Hematopoietic multipotent progenitor cell treated with erythropoietin and hydrocortisone succinate and interleukin-3 and kit ligand, for 8 days (in vitro differentiated cells): ENCODE results near the gene KLHDC1.
"Not testable (repeated sequence)": the region's sequence is repeated elsewhere in the genome, so short reads cannot be mapped to it uniquely, and the experiment has no call there.

ENCODE experiments used
- DNase-seq: peaks from one replicate; pipeline ENCODE4 v3.0.0-alpha.2; 2015

The KLHDC1 gene, protein sequence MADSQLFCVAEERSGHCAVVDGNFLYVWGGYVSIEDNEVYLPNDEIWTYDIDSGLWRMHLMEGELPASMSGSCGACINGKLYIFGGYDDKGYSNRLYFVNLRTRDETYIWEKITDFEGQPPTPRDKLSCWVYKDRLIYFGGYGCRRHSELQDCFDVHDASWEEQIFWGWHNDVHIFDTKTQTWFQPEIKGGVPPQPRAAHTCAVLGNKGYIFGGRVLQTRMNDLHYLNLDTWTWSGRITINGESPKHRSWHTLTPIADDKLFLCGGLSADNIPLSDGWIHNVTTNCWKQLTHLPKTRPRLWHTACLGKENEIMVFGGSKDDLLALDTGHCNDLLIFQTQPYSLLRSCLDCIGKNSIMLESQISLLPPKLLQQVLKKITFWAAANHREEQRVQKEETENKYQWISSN

DNA sequence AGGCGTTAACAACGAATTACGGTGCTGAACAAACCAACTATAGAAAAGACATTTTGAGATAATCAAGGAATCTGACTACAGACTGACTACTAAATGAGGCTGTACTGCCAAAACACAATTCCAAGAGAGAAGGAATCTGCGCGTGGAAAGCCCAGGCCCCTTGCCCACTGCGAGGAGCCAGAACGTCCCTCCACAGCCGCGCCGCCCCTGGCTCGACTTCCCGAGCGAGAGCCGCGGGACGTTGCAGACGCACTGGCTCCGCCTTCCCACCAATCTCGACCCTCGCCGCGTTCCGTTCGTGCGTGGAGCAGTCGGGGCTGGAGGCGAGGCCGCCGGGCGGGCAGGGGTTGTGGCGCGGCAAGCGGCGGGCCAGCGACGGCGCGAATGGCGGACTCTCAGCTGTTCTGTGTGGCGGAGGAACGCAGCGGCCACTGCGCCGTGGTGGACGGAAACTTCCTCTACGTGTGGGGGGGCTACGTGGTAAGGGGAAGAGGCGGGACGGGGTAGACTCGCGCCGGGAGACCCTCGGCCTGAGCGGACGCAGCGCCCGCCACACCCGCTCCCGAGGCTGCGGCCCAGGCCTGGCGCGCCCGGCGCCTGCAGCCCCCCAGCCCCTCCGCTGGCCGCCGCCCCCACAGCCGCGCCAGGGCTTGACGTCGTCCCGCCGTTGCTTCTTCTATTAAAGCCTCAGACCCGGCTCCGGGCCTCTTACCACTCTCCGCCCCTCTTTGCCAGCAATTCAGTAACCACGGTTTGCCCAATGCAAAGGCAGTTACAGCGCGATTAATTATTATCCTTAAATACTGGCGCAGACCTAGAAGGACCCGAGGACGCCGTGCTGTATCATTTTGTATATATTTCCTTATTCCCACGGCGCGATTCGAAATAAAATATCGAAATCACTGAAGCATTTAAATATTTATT is at the start of gene KLHDC1:
Gene KLHDC1 (plus strand): TSS at position 310 of the 924 bp plus-strand sequence. CDS start 75 bp downstream, at position 385.
- DNase-seq: peak; percentile 82

DNA sequence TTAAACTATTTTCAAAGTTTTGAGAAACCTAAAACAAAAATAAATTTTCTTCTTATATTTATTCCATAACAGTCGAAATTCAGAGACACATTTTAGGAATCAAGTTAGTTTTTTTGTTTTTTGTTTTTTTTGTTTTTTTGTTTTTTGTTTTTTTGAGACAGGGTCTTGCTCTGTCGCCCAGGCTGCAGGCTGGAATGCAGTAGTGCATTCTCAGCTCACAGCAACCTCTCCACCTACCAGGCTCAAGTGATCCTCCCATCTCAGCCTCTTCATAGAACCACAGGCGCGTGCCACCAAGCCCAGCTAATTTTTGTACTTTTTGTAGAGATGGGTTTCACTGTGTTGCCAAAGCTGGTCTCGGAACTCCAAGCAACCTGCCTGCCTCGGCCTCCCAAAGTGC is 39.4 kb upstream of the KLHDC1 start:
- no peak for DNase-seq

DNA sequence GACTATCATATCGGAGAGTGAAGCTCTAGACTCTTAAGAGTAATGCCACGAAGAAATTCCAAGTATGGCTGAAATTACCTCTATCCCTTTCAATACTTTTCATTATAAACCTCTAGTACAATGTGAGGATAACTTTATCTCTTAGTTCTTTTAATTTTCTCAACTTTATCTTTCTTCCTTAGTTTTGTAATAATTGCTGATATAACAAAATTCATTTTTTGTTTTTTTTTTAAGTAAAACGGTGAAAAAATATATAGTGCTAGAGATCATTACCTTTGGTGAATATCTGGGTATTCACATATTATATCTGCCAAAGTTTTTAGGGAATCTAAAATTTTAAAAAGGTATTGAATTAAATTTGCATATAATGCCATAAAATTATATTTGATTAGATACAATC is 38.4 kb upstream of the KLHDC1 start:
- DNase-seq: no peak

DNA sequence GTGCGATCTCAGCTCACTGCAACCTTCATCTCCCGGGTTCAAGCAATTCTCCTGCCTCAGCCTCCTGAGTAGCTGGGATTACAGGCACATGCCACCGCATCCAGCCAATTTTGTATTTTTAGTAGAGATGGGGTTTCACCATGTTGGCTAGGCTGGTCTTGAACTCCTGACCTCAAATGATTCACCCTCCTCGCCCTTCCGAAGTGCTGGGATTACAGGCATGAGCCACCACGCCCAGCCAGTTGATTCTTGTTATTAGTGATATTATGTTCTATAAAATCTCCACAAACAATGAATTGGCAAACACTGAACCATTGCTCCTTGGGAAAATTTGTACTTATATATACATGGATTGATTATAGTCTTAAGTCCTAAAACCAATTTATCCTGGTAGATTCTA is 35.4 kb upstream of the KLHDC1 start:
- not testable (repeated sequence) for DNase-seq

DNA sequence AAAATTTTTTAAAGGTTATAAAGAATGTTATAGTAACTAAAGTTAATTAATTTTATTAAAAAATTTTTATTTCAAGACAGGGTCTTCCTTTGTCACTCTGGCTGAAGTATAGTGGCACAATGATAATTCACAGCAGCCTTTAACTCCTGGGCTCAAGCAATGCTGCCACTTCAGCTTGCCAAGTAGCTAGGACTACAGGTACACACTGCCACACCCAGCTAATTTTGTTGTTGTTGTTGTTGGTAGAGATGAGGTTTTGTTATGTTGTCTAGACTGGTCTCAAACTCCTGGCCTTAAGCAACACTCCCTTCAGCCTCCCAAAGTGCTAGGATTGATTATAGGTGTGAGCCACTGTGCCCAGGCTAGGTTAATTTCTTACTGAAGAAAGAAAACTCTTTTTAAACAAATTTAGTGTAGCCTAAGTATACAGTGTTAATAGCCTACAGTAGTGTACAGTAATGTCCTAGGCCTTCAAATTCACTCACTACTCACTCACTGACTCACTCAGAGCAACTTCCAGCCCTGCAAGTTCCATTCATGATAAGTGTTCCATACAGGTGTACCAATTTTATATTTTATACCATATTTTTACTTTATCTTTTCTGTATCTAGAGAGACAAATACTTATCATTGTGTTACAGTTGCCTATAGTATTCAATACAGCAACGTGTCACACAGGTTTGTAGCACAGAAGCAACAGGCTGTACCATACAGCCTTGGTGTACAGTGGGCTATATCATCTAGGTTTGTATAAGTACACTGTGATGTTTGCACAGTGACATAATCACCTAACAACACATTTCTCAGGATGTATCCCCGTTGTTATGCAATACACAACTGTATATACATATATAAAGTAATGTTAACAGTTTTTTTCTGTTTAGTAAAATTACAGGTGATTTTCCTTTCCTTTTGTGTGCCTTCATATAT is 33.1 kb upstream of the KLHDC1 start:
- DNase-seq: no peak

DNA sequence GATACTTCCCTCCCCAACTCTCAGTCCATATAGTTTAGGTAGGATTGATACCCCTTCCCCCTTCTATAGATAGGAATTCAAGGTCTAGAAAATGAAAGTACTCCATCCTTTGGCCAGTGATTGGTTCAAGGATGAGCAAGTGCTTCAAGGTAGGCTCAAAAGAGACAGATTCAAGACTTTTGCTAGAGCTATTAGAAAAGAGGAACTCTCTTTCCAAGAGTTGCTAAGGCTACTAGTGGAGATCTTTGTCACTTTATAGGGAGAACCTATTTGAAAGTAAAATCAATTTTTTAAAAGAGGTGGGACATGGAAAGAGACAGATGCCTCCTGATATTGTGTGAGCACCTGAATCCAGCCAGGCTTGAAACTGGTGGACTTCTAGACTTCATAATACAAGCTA is 22.4 kb upstream of the KLHDC1 start:
- no peak for DNase-seq

DNA sequence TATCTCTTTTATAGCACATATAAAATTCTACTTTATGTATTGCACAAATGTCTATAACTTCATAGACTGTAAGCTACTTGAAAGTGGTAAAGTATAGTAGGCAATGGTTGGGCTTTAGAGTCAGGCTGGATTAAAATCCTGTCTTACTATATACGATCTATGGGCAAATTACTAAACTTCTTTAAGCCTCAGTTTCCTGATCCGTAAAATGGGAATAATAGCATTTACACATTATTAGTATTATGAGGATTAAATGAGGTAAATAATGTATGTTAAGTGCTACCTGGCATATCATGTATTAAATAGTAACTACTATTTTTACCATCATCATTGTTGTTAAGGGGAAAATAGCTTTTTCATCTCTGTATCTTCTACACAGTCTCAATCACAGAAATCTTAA is 19.3 kb upstream of the KLHDC1 start:
- no peak for DNase-seq

DNA sequence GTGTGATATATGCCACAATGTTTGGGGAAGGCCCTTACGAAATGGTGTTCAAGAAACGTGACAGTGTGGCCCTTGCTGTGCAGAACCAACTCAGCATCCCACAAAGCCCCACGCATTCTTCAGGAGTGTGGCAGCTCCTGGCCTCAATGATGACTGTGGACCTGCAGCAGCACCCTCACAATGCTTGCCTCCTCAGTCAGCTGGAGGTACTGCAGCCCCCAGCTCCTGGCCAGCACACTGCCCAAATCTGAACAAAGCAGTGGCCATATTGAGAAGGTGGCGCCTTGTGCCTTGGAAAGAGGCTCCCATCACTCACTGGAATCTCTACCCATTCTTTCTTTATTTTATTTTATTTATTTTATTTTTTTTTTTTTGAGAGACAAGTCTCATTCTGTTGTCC is 15.3 kb upstream of the KLHDC1 start:
- DNase-seq: no peak

DNA sequence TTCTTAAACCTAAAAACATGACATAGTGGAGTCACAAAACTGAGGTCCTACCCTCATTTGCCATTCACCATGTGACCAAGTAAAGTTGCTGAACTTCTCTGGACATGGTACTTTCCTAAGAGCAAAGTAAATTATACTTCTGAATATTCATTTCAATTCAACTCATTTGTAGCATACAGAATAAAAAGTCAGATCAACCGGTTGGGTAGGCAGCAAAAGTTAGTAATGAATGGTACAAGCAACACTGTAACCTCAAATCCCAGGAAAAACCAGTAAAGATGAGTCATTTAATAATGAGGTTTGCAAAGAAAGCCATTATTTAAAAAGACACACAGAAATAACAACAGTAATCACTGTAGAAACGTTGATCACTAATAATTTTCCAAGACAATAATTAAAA is 13.6 kb upstream of the KLHDC1 start:
- no peak for DNase-seq

DNA sequence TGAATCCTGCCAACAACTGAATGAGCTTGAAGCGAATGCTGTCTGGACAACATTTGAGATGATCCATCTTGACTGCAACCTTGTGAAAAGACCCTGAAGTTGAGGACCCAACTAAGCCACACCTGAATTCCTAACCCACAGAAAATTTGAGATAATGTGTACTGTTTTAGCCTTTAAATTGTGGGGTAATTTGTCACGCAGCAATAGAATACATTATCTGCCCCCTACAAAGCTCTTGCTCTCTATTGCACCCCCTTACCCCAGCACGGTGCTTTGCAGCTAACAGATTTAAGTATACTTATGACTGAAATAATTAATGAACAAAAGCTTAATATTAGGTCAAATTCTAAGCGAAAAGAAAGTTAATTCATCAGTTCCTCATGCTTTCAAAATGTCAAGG is 6.5 kb upstream of the KLHDC1 start:
- DNase-seq: peak; percentile 44

DNA sequence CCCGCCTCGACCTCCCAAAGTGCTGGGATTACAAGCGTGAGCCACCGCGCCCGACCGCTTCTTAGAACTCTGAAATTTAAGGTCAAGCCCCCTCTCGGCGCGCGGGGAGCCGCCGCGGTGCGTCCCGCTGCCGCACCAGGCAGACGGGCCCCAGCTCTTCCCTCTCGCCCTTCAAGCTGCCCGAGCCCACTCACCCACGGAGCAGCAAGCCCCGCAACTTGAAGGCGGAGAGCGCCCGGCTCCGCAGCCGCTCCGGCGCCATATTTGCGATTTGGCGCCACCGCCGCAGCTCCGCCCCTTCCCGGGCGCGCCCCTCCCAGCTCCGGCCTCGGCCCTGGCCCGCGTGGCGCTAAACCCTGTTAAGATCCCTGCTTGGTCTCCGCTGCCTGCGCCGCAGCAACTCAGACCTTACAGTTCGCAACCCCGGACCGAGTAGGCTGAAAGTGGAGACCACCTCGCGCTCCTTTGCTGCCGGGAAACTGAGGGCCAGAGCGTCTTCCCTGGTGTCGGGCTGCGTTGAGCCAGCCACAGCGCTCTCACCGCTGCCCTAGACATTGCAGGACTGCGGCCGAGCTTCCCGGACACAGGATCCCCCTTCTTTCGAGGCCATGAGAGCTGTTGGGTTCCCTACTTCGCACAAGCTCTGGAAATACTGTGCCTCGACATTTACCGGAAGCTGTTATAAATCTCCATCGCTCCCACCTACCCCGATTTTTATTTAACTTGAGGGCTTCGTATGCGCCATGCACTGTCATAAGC is 4.8 kb upstream of the KLHDC1 start, which contains the start of gene POLE2:
Gene POLE2 (minus strand): TSS at position 273 of the 759 bp plus-strand sequence. CDS start 11 bp downstream, at position 262.
- peak; percentile 84 for DNase-seq

DNA sequence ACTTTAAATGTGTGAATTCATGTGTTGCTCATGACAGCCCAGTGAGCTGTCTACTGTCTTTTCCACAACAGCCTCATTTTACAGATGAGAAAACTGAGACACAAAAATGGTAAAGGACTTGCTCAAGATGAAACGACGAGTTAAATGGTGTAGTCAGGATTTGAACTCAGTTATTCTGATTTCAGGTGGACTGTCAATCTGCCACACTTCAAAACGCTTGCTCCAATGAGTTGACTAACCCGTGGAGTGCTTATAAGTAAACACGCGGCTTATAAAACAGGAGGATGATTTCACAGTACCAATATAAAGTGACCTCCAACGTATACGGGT is 4.3 kb upstream of the KLHDC1 start:
- no peak for DNase-seq

DNA sequence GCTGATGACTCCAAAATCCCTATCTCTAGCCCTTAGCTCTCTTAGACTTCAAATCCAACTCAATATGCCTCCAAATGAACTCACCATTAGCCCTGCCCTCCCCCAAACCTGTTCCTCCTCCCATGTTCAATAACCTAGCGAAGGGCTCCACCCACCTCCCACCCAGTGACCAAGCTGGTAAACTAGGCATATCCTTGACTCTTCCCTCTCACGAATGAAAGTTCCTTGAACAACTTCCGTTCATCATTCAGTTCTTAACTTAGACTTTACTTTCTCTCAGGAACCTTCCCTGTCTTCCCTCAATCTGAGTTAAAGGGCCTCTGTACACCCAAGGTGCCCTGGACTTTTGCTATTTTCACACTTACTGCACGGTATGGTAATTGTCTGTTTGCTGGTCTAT is 1.9 kb upstream of the KLHDC1 start:
- peak; percentile 57 for DNase-seq

DNA sequence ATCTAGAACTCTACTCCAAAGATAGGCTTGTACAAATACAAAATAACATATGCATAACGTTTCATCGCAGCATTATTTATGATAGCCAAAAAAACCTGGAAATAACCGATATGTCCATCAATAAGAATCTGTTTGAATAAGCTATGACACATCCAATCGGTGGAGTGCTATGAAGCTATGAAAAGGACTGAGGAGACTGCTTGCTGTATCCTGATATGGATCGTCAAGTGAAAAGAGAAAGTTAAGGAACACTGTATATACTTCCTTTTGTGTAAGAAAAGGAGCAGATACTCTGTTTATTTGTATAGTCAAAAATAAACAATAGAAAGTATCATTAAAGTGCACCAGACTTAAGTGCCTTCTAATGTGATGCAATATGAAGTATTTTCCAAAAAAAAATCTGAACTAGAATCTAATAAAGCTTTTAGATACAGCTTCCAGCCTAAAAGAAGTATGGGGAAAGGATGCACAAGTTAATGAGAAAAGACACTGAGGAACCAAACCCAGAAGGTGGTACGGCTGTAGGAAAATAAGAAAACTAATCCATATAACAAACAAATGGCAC is 645 bp upstream of the KLHDC1 start:
- DNase-seq: no peak

DNA sequence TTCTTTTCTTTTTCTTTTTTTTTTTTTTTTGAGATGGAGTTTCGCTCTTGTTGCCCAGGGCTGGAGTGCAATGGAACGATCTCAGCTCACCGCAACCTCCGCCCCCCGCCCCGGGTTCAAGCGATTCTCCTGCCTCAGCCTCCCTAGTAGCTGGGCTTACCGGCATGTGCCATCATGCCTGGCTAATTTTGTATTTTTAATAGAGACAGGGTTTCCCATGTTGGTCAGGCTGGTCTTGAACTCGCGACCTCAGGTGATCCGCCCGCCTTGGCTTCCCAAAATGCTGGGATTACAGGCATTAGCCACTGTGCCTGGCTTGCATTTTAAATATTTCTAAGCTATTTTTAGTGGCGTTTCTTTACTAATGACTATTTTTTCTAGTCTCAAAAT is 810 bp downstream of the KLHDC1 start:
- not testable (repeated sequence) for DNase-seq

DNA sequence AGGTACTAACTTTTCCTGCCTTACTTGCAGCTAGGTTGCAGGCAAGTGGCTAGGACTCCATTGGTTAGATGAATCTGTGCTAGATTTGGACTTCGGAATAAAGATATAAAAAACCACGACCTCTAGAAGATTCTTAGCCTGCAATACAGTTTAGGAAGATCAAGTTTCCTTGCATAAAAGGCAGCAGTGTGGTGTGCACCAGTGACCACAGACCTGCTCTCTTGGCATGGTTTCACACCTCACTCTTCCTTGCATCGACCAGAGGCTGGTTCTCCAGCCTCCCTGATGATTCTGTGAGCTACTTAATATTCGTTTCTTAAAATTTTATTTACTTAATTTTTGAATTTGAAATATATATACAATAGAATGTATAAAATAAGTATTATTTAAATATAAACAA is 9.8 kb downstream of the KLHDC1 start:
- no peak for DNase-seq

DNA sequence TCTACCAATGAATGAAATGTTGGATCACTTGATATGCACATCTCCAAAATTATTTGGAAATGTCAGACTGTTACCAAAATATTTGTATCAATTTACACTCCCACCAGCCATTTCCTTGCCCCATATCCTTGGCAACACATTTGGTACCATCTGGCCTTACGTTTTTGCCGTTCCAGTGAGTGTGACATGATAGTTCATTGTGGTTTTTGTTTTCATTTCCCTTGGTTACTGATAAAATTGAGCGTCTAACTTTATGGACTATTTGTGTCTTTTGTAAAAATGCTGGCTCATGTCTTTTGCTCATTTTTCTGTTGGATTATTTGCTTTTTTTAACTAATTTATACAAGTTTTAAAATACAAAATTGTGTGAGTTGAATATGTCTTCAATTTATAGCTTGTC is 11.0 kb downstream of the KLHDC1 start:
- peak; percentile 92 for DNase-seq

DNA sequence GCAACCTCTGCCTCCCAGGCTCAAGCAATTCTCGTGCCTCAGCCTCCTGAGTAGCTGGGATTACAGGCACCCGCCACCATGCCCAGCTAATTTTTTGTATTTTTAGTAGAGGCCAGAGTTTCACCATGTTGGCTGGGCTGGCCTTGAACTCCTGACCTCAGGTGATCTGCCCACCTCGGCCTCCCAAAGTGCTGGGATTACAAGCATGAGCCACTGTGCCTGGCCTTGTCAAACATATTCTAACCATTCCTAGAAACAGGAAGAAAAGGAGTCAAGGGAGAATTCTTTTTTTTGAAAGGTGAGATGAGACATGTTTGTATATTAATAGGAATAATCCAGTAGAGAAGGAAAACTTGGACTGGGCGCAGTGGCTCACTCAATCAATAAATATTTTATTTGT is 11.6 kb downstream of the KLHDC1 start:
- DNase-seq: not testable (repeated sequence)

DNA sequence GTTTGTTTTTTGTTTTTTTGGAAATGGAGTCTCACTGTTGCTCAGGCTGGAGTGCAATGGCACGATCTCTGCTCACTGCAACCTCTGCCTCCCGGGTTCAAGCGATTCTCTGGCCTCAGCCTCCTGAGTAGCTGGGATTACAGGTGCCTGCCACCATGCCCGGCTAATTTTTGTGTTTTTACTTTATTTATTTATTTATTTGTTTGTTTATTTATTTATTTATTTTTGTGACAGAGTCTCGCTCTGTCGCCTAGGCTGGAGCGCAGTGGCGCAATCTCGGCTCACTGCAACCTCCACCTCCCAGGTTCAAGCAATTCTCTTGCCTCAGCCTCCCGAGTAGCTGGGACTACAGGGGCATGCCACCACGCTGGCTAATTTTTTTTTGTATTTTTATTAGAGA is 18.1 kb downstream of the KLHDC1 start:
- not testable (repeated sequence) for DNase-seq

DNA sequence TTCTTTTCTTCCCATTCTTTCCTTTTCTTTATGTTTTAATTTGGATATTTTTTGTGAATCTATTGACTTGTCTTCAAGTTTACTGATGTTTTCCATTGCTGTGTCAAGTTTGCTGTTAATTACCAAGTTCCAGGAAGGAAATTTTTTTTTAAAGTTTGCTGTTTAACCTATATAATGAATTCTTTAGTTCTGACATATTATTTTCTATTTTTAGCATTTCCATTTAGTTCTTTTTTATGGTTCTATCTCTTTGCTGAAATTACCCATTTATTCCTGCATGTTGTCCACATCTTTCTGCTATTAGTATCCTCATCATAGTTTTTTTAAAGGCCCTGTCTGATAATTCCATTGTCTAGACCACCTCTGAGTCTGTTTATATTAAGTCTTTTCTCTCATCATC is 27.8 kb downstream of the KLHDC1 start:
- no peak for DNase-seq

DNA sequence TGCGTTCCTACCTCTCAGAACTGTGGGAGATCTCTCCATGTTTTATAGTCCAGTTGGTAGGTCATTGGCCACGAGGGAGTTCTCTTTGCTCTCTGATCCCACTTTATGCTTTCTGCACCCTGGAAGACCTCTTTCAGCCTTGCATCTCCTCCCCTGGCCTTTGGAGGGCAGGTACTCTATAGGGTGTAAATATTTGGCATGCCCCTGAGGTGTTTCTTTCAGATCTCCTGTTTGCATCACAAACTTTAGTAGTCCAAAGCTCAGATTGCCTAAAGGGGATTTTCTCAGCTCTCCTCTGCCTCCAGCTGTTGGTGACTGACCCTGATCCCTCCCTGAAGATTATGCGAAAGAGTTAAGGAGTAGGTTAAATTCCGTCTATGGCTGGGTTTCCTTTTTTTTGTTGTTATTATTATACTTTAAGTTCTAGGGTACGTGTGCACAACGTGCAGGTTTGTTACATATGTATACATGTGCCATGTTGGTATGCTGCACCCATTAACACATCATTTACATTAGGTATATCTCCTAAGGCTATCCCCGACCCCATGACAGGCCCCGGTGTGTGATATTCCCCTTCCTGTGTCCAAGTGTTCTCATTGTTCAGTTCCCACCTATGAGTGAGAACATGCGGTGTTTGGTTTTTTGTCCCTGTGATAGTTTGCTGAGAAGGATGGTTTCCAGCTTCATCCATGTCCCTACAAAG is 29.0 kb downstream of the KLHDC1 start:
- not testable (repeated sequence) for DNase-seq
